Measurements from ENCODE around the gene SLC38A11.

Gene SLC38A11

DNA sequence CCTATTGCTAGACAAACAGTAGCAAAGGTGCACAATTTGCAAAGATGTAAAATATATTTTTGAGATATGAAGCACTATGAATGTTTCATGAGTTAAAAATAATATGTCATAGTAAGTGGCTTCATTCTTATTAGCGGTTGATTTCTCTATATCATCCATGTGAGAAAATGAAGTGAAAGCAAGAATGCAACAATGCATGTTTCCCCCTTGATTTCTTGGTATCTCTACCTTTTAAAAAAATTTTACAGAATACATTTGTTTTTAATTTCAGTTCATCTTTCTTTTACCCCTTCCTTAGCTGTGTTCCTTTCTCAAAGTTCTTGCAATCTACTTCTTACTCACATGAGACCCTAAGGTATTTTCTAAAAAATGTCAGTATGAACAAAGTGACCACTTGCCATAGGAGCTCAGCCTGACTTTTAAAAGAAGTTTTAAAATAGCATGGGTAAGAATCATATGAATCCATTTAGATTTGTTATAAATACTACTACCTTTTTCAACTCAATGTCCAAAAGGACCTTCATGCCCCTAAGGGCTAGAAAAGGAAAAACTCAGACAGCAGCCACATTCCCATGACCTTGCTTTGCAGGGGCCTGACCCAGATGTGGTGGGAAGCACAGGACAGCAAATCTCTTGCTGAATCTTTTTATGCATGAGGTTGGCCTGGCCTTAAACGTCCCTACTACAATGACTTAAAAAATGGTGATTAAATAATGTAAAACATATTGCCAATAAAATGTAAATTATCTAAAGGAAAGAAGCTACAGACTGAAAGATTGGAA lies 14.8 kb upstream of the SLC38A11 start:
- no peak for DNase-seq

DNA sequence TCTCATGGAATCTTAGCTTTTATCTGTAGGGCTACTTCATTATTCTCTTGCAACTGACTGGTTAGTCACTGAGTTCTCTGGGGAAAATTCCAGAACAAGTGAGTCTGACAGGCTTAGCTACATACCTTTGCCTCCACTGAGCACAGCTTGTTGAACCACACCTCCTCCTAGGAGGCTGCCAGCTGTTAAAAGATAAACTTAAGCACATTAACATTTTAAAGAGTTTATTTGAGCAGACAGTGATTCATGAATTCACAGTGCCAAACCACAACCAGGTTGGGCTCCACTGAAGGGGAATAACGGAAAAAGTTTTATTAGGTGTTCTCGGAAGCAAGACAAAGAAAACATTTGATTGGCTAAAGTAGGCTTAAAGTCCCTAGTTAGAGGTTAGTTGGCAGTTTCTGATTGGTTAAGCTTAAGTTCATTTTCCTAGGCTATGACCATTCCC lies 12.5 kb upstream of the SLC38A11 start:
- no peak for DNase-seq

DNA sequence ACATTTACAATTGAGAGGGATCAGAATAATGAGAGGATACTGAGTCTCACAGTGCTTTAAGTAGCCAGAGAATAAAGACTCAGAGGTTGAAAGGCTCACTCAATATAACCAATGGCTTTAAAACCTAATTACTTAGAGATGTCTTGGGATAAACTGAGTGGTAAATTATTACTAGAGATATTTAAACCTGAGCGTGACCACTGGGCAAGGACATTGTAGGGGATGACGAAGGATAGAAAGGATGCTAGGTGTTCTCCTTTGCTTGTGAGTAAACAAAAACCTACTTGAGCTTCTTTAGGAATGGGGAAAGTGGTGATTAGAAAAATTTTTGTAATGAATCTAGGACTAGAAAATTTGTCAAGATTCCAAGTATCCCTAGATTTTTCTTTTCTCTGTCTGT lies 12.0 kb upstream of the SLC38A11 start:
- DNase-seq, result no peak

DNA sequence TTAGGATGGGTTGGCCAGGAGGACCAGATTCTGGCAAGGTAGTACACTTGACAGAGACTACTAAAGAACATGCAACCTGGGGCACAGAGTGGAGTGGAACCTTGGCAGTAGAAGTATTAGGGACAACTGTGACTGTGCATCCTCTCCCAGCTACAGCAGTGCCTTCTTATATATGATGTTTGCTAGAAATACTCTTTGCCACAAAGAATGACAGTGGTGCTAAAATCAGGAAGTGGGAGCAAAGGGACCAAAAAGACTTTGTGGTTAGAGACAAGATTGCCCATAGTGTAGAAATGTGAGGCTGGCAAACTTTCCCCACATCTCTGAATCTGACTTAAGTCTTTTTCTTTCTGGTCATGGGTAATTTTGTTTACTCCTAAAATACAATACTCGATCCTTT lies 9.4 kb upstream of the SLC38A11 start:
- DNase-seq, result no peak

DNA sequence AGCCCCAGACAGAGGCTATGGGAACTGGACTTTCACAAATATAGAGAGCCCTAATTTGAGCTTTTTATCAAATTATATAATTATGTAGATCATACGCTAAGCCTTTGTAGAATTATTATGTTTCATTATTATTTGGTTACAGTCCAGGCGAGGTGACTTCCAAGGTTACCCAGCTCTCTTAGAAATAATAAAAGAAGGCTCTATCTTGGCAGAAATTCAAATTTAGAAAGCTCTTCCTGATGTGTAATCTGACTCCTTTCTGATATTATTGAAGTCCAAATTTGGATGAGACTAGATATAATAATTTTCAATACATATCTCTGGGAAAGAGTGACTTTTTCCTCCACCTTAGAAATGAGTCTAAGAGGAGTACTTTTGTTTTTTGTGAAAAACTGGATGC lies 4.8 kb upstream of the SLC38A11 start:
- no peak for DNase-seq

DNA sequence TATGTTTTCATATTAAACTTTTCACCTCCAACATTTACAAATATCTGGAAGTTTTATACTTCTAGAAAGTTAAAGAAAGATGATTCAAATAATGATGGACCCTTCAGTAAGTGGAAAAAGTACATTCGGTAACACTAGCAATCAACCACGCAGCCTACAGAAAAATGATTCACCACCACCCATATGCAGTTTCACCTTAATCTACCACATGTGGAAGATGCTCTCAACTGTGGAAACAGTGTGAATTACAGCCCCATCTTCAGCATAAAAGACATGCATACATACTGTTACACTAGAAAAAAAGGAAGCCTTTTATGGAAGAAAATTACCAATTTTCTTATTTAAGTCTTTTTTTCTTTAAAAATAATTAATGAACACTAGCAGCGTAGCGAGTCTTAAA lies 1.1 kb downstream of the SLC38A11 start:
- DNase-seq, result no peak

DNA sequence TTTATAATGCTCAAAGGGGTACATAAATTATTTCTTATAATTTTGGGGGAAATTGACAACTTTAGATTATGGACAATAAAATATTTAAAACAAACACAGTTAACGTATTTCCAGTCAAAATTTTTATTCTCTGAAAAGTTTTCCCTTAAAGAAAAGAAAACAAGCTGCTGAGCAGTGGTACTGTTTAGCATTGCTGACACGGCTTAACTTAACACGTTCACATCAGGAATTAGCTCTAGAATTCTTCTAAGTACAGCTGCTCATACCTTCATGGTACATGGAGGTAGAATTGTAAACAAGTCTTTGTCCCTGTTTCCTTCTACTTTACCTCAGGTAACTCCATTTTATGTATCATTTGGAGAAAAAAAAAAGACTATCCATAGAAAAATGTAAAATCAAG lies 2.0 kb downstream of the SLC38A11 start:
- no peak for DNase-seq

DNA sequence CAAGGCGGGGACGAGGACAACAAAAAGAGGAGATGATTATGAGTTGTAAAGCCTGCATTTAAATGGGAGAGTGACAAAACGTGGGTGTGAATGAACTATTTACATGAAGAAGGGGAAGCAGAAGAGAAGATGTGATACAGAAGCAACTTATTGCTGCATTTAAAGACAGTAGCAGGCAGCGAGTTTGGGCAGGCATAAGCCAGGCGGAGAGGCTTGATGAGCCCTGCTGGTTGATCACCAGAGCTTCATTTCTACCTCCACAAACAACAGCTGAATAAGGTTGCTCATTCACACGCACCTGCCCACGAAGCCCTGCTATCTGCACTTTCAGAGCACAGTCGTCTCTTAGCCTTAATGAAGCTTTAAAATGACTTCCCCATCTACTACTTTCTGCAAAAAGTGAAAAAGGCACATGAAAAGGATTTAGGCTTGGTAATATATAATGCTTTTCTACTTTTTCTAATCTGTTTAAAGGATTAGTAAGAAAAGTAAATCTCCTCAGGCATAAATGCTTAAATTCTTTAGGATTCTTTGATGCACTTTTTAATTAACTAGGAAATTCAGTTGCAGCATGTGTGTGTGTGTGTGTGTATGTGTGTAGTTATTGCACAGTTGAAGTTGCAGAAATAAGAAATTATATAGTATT lies 3.1 kb downstream of the SLC38A11 start:
- no peak for DNase-seq

DNA sequence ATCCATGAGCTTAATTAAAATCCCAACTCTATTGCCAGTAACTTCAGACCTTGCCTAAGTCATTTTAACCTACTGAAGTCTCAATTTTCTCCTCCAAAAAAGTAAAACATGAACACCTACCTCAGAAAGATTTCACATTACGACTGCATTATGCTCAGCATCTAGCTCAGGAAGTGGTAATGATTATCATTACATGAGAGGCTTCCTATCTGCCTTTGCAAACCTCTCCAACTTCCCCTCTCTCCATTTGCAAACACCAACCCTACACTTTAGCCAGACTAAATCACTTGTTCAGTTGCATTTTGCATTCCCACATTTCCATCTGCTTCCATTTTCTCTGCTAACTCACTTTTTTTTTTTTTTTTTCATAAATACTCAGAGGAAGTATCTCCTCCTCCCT lies 6.8 kb downstream of the SLC38A11 start:
- no peak for DNase-seq

DNA sequence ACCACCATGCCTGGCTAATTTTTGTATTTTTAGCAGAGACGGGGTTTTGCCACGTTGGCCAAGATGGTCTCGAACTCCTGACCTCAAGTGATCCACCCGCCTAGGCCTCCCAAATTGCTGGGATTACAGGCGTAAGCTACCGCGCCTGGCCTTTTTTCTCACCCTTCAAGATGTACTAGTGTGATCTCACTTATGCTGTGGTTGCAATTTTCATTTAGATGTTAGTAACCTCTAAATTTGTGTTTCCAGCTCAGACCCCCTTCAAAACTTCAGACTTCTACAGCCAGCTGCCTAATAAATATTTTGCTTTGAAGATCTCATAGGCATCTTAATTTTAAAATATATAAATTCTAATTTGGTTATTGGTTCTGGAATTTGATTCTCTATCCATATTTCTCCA lies 8.0 kb downstream of the SLC38A11 start:
- no peak for DNase-seq

DNA sequence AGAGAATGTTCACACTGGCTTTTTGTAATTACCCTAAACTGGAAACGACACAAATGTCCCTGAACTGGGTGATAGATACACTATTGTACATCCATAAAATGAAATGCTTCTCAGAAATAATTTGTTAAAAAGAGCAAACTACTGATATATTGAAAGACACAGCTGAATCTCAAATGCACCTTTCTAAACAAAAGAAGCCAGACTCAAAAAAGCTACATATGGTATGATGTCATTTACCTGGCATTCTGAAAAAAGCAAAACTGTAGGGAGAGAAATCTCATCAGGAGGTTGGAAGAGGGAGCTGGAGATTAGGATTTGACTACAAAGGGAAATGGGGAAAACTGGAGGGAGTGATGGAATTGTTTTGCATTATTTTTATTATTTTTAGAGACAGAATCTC lies 12.0 kb downstream of the SLC38A11 start:
- DNase-seq, result no peak

DNA sequence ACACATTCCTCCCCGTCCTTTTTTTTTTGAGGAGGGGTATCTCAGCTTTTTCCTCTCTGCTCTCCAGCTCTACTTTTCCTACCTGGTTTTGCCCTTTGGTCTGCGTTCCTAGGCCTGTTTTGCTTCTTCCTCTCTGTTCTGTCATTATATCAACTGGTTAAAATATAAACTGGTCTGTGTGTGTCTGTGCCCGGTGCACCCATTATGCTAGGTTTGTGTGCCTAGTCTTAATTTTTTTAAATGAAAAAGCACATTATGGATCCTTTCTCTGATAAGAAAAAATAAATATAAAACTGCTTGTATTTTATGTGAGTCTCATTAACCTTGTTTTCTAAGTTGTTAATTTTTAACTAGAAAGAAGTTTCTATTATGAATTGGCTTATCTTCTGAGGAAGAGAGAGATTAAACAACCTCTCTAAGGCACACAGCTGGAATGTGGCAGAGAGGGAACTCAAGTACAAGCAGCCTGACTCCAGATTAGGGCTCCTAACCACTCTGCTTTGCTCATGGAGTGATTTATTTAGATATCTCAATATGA lies 17.4 kb downstream of the SLC38A11 start:
- no peak for DNase-seq

DNA sequence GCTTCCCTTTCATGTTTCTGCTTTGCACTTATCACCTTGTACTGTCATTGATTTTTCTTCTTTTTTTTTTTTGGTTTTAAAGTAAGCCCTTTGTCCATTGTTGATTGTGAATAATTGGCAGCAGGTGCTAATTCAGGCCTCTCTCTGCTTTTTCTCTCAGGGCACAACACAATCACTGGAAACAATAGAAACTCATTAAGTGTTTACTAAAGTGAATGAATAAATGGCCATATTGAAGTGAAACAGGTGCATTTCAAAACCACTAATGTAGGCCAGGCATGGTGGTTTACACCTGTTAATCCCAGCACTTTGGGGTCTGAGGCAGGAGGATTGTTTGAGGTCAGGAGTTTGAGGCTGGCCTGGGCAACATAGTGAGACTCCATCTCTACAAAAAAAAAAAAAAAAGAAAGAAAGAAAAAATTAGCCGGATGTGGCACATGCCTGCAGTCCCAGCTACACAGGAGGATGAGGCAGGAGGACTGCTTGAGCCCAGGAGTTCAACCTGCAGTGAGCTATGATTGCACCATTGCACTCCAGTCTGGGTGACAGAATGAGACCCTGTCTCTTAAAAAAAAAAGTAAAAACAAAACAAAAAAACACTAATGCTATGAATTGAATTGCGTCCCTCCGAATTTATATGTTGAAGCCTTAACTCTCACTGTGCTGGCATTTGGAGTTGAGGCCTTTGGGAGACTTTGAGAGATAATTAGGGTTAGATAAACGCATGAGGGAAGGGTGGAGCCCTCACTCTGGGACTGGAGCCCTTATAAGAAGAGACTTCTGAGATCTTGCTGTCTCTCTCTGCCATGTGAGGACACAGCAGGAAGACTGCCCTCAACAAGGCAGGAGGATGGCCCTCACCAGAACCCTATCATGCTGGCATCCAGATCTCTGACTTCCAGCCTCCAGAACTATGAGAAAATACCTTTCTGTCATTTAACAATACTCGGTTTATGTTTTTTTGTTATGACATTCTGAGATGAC lies 19.9 kb downstream of the SLC38A11 start:
- DNase-seq, result no peak

DNA sequence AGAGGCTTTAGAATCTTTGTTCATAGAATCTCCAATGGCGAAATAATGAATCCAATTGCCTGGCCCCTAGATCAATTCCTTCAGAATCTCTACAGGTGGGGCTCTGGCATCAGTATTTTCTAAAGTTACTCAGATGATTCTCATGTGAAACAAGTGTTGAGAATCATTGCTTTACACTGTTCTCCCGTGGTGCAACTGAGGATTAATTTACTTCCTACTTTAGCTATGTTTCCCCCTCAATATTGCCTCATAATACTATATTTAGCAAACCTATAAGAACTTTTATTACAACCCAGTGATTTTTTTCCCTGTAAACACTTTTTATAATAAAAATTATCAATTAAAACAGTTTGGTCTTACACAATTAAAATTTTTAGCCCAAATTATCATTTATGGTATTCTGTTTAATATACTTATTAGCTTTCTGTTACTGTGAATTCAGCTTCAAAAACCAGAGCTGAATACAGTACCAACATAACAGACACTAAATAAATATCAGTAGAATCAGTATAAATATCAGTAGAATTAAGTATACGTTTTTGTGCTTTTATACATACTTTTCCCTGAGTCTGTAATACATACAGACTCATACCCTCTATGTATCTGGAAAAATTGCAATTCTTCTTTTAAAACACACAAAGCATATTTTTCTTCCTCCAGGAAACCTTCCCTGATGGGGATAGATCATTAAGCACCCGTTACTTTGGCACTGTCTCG lies 20.8 kb downstream of the SLC38A11 start:
- no peak for DNase-seq

DNA sequence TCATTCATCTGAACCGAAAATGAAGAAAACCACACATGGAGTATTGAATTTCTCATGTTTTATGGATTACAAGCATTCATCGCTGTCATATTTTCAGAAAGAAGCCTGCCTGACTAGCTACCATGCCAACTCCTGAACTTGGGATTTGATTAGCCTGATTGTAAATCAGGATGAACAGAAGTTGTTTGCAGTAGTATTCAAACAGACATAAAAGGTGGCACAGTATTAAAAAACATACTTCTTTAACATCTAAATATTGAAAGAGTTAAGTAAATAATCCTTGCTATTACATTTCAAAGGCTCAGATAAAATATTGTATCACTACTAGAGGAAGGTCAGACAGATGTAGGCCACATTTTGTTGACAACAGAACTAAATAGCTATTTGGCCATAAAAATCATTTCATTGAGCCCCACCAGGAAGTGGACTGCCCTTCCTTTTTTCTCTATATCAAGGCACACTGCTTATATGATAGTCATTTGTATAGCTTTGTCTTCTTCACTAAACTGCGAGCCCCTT lies 21.6 kb downstream of the SLC38A11 start:
- DNase-seq, result no peak

DNA sequence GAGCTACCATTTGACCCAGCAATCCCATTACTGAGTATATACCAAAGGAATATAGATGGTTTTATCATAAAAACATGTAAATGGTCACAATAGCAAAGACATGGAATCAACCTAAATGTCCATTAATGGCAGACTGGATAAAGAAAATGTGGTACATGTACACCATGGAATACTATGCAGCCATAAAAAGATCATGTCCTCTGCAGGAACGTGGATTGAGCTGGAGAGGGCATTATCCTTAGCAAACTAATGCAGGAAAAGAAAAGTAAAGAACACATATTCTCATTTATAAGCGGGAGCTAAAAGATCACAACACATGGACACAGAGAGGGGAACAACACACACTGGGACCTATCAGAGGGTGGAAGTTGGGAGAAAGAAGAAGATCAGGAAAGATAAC lies 22.9 kb downstream of the SLC38A11 start:
- no peak for DNase-seq

DNA sequence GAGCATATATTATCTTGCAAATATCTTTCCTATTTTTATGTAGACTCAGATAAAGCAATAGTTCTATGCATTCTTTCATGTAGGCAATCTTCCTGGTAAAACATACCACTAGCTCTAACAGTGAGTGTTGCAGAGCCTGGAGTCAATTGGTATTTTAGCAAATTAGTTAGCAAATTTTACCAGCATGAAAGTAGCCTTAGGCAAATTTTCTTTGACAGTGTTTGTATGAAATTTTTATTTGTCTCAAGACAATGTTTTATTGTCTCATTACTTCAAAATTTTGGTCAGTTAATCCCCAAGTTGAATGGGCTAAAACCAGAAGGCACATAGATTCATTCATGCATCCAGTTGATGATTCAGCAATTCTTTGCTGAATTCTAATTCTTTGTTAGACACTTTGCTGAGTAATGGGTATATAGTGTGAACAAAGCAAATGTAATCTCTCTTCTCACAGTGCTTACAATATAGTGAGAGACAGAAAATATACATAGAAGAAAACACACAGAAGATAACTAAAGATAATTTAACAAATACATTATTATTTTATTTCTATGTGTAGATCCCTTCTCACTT lies 27.1 kb downstream of the SLC38A11 start:
- no peak for DNase-seq

DNA sequence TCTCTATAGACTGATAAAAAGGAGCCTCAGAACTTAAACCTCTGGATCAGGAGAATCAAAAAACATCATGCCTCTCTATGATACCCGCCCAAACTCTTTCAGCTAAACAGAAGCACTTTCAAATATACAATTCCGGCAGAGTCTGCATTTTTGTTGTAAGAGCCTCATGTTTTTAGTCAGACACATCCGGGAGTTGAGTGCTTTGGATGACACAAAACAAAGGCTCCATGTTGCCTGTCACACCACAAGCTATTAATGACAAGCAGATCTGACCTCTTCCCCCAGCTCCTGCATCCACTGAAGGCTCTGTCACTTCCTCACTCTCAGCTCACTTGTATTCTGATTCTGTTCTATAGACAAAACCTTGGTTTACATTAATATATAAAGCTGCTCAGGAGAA lies 33.2 kb downstream of the SLC38A11 start:
- no peak for DNase-seq

DNA sequence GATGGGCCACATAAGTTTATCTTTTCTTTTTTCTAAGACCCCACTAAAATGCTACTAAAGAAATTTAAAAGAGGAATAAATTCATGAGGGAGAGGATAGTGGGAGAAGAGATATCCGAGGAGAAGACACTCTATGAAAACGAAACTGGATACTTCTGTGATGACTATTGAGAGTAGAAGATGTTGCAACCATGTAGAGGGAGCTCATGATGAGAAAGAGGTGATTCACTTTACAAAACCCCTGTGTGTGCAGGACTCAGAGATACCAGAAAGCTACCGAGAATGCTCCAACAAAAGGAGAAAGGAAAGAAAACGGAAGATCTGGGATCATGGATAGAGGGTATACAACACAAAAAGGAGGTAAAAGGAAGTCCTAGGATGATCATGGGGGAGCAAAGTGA lies 34.9 kb downstream of the SLC38A11 start:
- DNase-seq, result no peak

DNA sequence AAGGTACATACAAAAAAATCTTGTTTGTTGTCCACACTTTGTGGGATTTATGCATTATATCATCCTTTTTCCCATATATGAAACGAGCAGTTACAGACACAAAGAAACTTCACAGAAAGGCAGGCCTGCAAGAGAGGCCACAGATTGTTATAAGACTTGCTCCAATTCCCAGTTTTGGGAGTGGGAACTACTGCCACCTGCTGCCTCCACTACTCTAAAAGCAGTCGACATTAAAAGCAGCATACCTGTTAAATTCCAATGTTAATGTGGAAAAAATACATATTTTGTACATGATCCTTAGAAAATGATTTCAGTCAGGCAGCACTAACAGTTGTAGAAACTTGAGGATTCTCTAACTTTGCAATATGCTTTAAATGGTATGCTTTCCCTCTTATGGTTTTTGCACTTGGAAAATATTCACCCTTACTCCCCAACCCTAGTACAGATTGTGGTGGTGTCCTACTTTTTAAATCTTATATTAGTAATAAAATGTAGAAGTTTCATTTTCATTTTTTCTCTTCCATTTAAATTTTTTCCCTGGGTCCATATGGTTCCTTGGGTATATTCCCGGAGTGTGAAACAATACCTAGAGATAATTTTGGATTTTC lies 37.9 kb downstream of the SLC38A11 start:
- no peak for DNase-seq

DNA sequence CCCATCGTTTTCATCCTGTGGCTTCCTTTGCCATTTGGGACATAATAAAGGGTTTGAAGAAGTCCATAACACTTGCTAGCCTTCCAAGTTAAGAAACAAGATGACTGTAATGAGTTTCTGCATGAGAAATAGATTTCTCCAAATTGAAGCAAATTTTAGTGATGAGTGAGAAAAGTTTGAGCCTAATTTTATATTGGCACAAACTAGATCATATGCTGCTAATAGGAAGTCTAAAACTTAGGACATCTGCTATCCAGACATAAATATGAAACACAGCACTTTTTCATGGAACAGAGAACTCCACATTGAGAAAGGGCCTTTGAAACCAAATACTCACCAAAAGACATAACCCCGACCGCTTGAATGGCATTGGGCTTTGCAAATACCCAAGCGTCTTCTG lies 39.8 kb downstream of the SLC38A11 start:
- DNase-seq, result no peak

Measured in stimulated activated CD4-positive, alpha-beta T cell treated with anti-CD3 and anti-CD28 coated beads, Interleukin-4, amount 100 ng/mL, for 4 hours (primary cell).